HFFc6 (cell line): ENCODE data around the gene RGS11. TPM values are rescaled to one million over a fixed set of nuclear protein-coding genes. Genes with fewer than 3 reads are reported as not detected.

Source experiments
- DNase-seq: peaks from one replicate; pipeline ENCODE4 v3.0.0-alpha.2; 2018
- H3K27ac Mint-ChIP-seq: 2 replicates; pipeline ENCODE4 v1.8.0; 2020; ENCODE audit warnings: mild to moderate bottlenecking, mixed read lengths
- H3K27me3 Mint-ChIP-seq: 2 replicates; pipeline ENCODE4 v1.8.0; 2021; ENCODE audit warnings: mild to moderate bottlenecking, moderate library complexity, mixed read lengths; ENCODE audit not compliant: insufficient read depth
- H3K36me3 Mint-ChIP-seq: 2 replicates; pipeline ENCODE4 v1.8.0; 2021; ENCODE audit warnings: low read depth, mixed read lengths
- H3K4me1 Mint-ChIP-seq: 2 replicates; pipeline ENCODE4 v1.8.0; 2020; ENCODE audit warnings: low read depth, mixed read lengths
- H3K4me3 Mint-ChIP-seq: 2 replicates; pipeline ENCODE4 v1.8.0; 2020; ENCODE audit warnings: mild to moderate bottlenecking, moderate library complexity, mixed read lengths
- H3K9me3 Mint-ChIP-seq: 2 replicates; pipeline ENCODE4 v1.8.0; 2020; ENCODE audit warnings: mild to moderate bottlenecking, mixed read lengths
- CTCF ChIP-seq: fragments of 200-600 bp; sonication (generic); IDR thresholded peaks from 2 replicates; pipeline ENCODE4 v1.5.0; 2021; ENCODE audit warnings: antibody characterized with exemption, mild to moderate bottlenecking
- total RNA-seq, 6 experiments: library from RNA; stranded (reverse); fragmentation: NEBNext Ultra II Directional; extraction: Animal tissue kit (Norgen Biotek cat#: 25700); gene quantifications; 2 replicates in 1 of 6; 3 replicates in 5 of 6; pipeline ENCODE4 v1.2.3, GENCODE V29; 2021

Gene RGS11
- total RNA-seq, 6 experiments from 2014 or later, result 1.5 to 3.5 (median 2.3) TPM

GRCh38 chr16:247027-247426 is 28.7 kb downstream of the RGS11 start:
- no peak for TF ChIP-seq CTCF
- Mint-ChIP-seq H3K36me3 (0 out of 2 replicates have a peak, but pooled peaks cover 6% of the 10 kb centered on the region), H3K27ac (no peak overlapping the region), H3K9me3 (no peaks in the 10 kb centered on the region), H3K4me3 (no peak overlapping the region), H3K27me3 (peaks cover 3% of the 10 kb centered on the region), H3K4me1 (0 out of 2 replicates have a peak, but pooled peaks cover 6% of the 10 kb centered on the region)
- DNase-seq, result no peak

- Mint-ChIP-seq H3K27ac (no peak overlapping the region), H3K4me1 (peaks cover 3% of the 10 kb centered on the region), H3K9me3 (no peaks in the 10 kb centered on the region), H3K27me3 (no peaks in the 10 kb centered on the region), H3K36me3 (0 out of 2 replicates have a peak, but pooled peaks cover under 1% of the 10 kb centered on the region), H3K4me3 (no peak overlapping the region)
- TF ChIP-seq CTCF, result no peak
- no peak for DNase-seq
Observed at GRCh38 chr16:245105-245504, 30.6 kb downstream of the RGS11 start.

GRCh38 chr16:243348-243747 is 32.4 kb downstream of the RGS11 start:
- Mint-ChIP-seq H3K36me3 (no peaks in the 10 kb centered on the region), H3K4me3 (no peak overlapping the region), H3K27me3 (no peaks in the 10 kb centered on the region)

GRCh38 chr16:242281-242680 is 33.5 kb downstream of the RGS11 start:
- no peak for TF ChIP-seq CTCF
- DNase-seq, result no peak
- Mint-ChIP-seq H3K4me3 (no peak overlapping the region), H3K4me1 (peaks cover 9% of the 10 kb centered on the region), H3K9me3 (no peaks in the 10 kb centered on the region), H3K36me3 (no peaks in the 10 kb centered on the region), H3K27me3 (no peaks in the 10 kb centered on the region), H3K27ac (no peak overlapping the region)

More at GRCh38 chr16:243348-243747, 32.4 kb downstream of the RGS11 start:
- no peak for DNase-seq
- H3K4me1 Mint-ChIP-seq, result peaks cover 9% of the 10 kb centered on the region
- H3K9me3 Mint-ChIP-seq, result no peaks in the 10 kb centered on the region
- no peak overlapping the region for H3K27ac Mint-ChIP-seq
- no peak for TF ChIP-seq CTCF

GRCh38 chr16:240559-240958 is 35.2 kb downstream of the RGS11 start:
- peaks cover 1% of the 10 kb centered on the region; the same call in 1 of the 2 replicates for H3K36me3 Mint-ChIP-seq
- no peaks in the 10 kb centered on the region for H3K27me3 Mint-ChIP-seq
- TF ChIP-seq CTCF, result no peak
- H3K9me3 Mint-ChIP-seq, result no peaks in the 10 kb centered on the region; the same call in 1 of the 2 replicates
- H3K4me3 Mint-ChIP-seq, result no peak overlapping the region
- no peak overlapping the region for H3K27ac Mint-ChIP-seq
- no peak for DNase-seq
- peaks cover 12% of the 10 kb centered on the region for H3K4me1 Mint-ChIP-seq

- Mint-ChIP-seq H3K27me3 (peaks cover 2% of the 10 kb centered on the region; the same call in 1 of the 2 replicates), H3K9me3 (no peaks in the 10 kb centered on the region; the same call in 1 of the 2 replicates), H3K4me1 (peaks cover 15% of the 10 kb centered on the region), H3K36me3 (peaks cover 3% of the 10 kb centered on the region; the same call in 1 of the 2 replicates), H3K27ac (no peak overlapping the region), H3K4me3 (no peak overlapping the region)
- DNase-seq, result no peak
- TF ChIP-seq CTCF, result no peak
Observed at GRCh38 chr16:239948-240277, 35.8 kb downstream of the RGS11 start.
